ENCODE data around the gene LAT. TPM values are rescaled to one million over a fixed set of nuclear protein-coding genes. Genes with fewer than 3 reads are reported as not detected.

LAT gene
- total and polyA plus RNA-seq, 2 of the 13 experiments (the other 11 are each of a cell fraction or from before 2014, with no cell fraction given) = 2.0 to 3.0 TPM

GRCh38 chr16:28950648-28951409, 34.0 kb upstream of the LAT start, which contains the start of gene NFATC2IP (continued):
- TF ChIP-seq YY1 (IDR thresholded peaks at IDR 0.05; ENCODE audit: insufficient read depth, insufficient replicate concordance, low read depth, low read length) (peak; percentile 92), GPN1 (CRISPR knock-in tag; IDR thresholded peaks at IDR 0.05; ENCODE audit: borderline replicate concordance) (no peak), CSRNP2 (CRISPR knock-in tag; conservative IDR thresholded peaks at IDR 0.05; ENCODE audit: low read depth) (0 out of 2 replicates have a peak, but pooled peaks have one; percentile 49), ZNF550 (CRISPR knock-in tag; IDR thresholded peaks at IDR 0.05; ENCODE audit: borderline replicate concordance) (no peak), FOXO4 (CRISPR knock-in tag; conservative IDR thresholded peaks at IDR 0.05) (0 out of 2 replicates have a peak, but pooled peaks have one; percentile 12), NPAS2 (CRISPR knock-in tag; IDR thresholded peaks at IDR 0.05; ENCODE audit: borderline replicate concordance) (no peak), RNF2 (conservative IDR thresholded peaks at IDR 0.05; ENCODE audit: low read depth) (no peak), NFE2 (CRISPR knock-in tag; IDR thresholded peaks at IDR 0.05) (no peak), RBM22 (optimal IDR thresholded peaks at IDR 0.05; ENCODE audit: low read length) (no peak), KDM4B (CRISPR knock-in tag; IDR thresholded peaks at IDR 0.05) (no peak), SP140L (CRISPR knock-in tag; IDR thresholded peaks at IDR 0.05; ENCODE audit: borderline replicate concordance) (no peak), ARNT (IDR thresholded peaks at IDR 0.05) (no peak), TAF15 (IDR thresholded peaks at IDR 0.05; ENCODE audit: low read depth, low read length, poor library complexity, severe bottlenecking) (no peak), FOXP1 (IDR thresholded peaks at IDR 0.05) (no peak), FOXP1 (CRISPR knock-in tag; IDR thresholded peaks at IDR 0.05) (no peak), MIER3 (CRISPR knock-in tag; IDR thresholded peaks at IDR 0.05; ENCODE audit: borderline replicate concordance) (no peak; the same call in 1 of the 2 replicates), NCOR1 (IDR thresholded peaks at IDR 0.05; ENCODE audit: borderline replicate concordance, low read length) (no peak), ISL2 (CRISPR knock-in tag; IDR thresholded peaks at IDR 0.05) (peak; percentile 5; the same call in 1 of the 2 replicates), KLF15 (CRISPR knock-in tag; IDR thresholded peaks at IDR 0.05; ENCODE audit: borderline replicate concordance) (peak; percentile 43; the same call in 1 of the 2 replicates), ZNF766 (CRISPR knock-in tag; IDR thresholded peaks at IDR 0.05; ENCODE audit: borderline replicate concordance) (peak; percentile 60; the same call in 1 of the 2 replicates), ZNF329 (CRISPR knock-in tag; IDR thresholded peaks at IDR 0.05; ENCODE audit: low read depth) (no peak)
- TF ChIP-seq, protein P1, sequence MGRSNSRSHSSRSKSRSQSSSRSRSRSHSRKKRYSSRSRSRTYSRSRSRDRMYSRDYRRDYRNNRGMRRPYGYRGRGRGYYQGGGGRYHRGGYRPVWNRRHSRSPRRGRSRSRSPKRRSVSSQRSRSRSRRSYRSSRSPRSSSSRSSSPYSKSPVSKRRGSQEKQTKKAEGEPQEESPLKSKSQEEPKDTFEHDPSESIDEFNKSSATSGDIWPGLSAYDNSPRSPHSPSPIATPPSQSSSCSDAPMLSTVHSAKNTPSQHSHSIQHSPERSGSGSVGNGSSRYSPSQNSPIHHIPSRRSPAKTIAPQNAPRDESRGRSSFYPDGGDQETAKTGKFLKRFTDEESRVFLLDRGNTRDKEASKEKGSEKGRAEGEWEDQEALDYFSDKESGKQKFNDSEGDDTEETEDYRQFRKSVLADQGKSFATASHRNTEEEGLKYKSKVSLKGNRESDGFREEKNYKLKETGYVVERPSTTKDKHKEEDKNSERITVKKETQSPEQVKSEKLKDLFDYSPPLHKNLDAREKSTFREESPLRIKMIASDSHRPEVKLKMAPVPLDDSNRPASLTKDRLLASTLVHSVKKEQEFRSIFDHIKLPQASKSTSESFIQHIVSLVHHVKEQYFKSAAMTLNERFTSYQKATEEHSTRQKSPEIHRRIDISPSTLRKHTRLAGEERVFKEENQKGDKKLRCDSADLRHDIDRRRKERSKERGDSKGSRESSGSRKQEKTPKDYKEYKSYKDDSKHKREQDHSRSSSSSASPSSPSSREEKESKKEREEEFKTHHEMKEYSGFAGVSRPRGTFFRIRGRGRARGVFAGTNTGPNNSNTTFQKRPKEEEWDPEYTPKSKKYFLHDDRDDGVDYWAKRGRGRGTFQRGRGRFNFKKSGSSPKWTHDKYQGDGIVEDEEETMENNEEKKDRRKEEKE (IDR thresholded peaks at IDR 0.05) = no peak

Measured in HepG2 (cell line).